Inferior parietal cortex (tissue), 1 donor: Measurements from ENCODE around the gene GRHL1.

ENCODE experiments used
- DNase-seq: peaks from one replicate; pipeline ENCODE4 v3.0.0-alpha.2; 2016; ENCODE audit errors: extremely low spot score

The GRHL1 gene

GRCh38 chr2:9993488-9994165 is 42.1 kb downstream of the GRHL1 start:
- DNase-seq: no peak

DNA sequence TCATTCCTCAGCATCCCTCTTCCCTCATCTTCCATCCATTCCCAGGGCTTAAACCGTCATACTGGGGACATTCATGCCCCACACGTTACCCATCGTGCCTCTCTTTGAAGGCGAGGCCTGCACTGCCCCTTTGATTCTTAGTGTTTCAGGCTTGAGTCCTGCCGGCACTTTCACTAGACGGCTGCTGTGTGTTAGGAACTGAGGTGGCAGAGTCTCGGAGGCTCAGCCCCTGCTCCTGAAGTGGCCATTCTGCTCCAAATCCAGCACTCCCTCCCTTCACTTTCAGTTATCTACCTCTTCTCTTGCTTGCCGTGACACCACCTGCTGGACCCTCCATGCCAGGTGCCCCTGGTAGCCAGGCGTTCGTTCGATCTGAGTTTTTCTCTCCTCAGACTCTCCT is 43.0 kb downstream of the GRHL1 start:
- DNase-seq: no peak

- no peak for DNase-seq
Measured at GRCh38 chr2:9995059-9995458, 43.6 kb downstream of the GRHL1 start.

DNA sequence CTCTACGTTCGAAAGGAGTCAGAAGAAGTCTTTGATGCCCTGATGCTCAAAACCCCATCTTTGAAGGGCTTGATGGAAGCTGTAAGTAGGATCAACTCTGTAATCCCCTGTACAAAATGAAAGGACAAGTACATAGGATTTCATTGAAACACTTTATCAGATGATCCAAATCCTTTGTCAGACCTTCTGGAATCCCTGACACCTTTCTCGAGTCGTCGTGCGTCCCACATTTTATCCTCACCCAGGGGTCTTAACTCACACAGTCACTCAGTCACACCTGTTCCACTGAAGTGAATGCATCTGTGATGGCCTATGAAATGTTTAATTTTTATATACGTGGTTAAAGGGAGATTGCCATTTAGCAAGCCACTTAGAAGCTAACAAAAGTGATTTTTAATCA is 44.8 kb downstream of the GRHL1 start:
- no peak for DNase-seq

DNA sequence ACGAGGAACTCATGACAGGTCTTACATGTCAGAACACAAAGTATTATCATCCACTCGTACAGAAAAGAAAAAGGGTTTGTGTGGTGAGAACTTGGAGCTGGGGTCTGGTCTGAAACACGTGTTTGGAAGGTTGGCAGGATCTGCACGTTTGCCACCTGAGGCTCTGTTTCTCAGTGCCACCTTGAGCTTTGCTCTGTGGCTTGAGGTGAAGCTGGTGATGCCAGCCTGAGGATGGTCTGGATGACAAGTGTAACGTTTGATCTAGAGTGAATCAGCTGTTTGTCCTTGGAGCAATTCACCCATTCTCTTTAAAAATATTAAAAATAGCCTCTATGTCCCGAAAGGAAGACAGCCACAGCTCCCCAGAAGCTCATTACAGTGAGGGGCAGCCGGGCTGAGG is 46.4 kb downstream of the GRHL1 start:
- no peak for DNase-seq

- no peak for DNase-seq
Measured at GRCh38 chr2:9998916-9999654, 47.6 kb downstream of the GRHL1 start.

- DNase-seq: no peak
Measured at GRCh38 chr2:9999693-10000092, 48.2 kb downstream of the GRHL1 start.

GRCh38 chr2:10000541-10000940 is 49.0 kb downstream of the GRHL1 start:
- no peak for DNase-seq

- no peak for DNase-seq
Measured at GRCh38 chr2:10001586-10001985, 50.1 kb downstream of the GRHL1 start.

DNA sequence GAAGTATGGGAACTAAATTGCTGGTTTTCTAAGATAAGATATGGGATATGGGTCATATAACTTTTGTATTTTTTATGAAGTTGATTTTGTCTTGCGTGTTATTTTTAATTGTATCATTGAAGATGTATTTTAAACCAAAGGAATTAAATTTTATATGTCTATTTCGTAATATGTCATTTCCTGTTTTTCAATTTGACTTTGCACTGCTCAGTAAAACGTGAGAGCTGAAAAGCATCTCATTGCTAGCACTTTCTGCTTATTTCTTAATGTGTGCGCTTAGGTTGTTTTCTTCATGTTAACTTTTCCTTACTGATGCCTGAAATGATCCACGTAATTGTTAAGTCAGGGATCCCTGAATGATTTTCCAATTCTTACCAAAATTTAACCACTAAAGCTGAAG is 50.6 kb downstream of the GRHL1 start:
- no peak for DNase-seq

DNA sequence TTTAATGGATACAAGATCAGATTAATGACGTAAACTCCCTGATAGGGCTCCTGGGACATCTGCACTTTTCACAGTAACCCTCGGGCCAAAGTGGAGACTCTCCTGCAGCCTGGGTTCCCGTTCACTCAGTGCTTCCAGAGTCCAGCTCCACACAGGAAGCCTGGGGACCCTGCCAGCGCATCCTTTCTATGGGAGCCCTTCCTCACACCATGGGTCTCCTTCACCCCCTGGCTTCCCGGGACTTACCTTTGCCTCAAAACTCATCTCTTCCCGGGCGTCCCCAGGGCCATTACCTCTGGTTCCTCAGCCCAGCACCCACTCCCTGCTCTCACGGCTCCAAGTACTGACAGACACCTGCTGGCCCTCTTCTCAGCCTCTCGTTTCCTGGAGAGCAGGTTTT is 51.2 kb downstream of the GRHL1 start:
- DNase-seq: no peak

GRCh38 chr2:10003206-10004125 is 52.0 kb downstream of the GRHL1 start:
- DNase-seq: no peak

DNA sequence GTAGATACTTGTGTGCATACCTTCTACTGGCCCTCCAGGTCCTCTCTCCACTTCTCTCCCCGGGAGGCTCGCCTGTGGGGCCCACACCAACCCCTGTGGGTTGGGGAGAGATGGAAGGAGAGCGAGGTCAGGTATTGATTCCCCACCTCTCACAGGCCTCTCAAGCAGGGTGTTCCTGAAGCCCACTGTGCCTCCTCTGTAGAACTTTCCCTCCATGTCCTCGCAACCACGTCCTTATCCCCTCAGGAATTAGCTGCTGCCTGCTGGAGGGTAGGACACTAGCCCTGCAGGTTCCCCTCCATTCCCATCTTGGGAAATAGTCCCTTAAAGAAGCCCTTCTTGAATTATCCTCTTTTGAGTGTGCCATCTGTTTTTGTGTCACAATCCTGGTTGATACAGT is 52.9 kb downstream of the GRHL1 start:
- no peak for DNase-seq

DNA sequence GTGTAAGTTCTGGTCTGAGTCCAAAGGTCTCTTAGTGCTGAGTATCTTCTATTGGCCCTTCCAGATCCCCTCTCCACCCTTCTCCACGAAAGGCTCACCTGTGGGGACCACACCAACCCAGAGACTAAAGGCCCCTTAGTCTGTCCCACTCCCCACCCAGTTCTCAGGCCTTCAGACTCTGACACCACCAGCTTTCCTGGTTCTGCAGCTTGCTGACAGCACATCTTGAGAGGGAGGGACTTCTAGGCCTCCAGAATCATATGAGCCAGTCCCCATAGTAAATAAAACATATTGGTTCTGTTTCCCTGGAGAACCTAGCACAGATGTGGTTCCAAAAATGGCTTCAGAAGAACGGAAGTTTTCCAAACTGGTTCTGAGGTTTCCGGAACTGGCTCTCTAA is 53.3 kb downstream of the GRHL1 start:
- no peak for DNase-seq

DNA sequence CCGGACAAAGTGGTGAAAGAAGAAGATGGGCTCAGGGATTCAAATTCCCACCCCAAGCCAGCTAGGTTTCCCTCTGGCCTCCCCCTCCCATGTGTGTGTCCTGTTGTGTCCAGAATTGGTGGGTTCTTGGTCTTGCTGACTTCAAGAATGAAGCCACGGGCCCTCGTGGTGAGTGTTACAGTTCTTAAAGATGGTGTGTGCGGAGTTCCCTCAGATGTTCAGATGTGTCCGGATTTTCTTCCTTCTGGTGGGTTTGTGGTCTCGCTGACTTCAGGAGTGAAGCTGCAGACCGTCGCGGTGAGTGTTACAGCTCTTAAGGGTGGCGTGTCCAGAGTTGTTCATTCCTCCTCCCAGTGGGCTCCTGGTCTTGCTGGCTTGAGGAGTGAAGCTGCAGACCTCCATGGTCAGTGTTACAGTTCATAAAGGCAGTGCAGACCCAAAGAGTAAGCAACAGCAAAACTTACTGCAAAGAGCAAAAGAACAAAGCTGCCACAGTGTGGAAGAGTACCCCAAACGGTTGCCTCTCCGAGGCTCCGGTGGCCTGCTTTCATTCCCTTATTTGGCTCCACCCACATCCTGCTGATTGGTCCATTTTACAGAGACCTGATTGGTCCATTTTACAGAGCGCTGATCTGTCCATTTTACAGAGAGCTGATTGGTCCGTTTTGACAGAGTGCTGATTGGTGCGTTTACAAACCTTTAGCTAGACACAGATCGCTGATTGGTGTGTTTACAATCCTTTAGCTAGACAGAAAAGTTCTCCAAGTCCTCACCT is 54.2 kb downstream of the GRHL1 start:
- no peak for DNase-seq

- DNase-seq: no peak
Measured at GRCh38 chr2:10006236-10007161, 55.0 kb downstream of the GRHL1 start.

GRCh38 chr2:10007435-10007834 is 55.9 kb downstream of the GRHL1 start:
- no peak for DNase-seq

- DNase-seq: no peak
Measured at GRCh38 chr2:10007921-10008808, 56.7 kb downstream of the GRHL1 start.

DNA sequence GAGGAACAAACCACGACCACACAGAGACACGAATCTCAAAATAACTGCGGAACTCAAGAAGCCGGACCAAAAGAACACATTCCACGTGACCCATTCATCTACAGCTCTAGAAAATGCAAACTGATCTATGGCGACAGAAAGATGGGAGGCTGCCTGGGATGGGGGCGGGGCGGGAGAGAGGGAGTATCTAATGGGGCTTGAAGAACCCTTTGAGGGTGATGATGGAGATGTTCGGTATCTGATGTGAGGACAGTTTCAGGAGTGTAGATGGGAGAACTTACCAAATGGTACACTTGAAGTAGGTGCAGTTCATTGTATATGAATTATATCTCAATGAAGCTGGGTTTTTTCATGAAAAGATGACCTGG is 57.3 kb downstream of the GRHL1 start:
- DNase-seq: no peak
